Ishikawa (cell line): Measurements from ENCODE around the gene SMYD3.

ENCODE experiments used
- CEBPB ChIP-seq: IDR thresholded peaks from 2 replicates; pipeline ENCODE4 v1.6.1; 2012
- CREB1 ChIP-seq: IDR thresholded peaks from 2 replicates; pipeline ENCODE4 v1.6.1; 2012; ENCODE audit warnings: low read depth
- EGR1 ChIP-seq: IDR thresholded peaks from 2 replicates; pipeline ENCODE4 v1.6.1; 2012
- FOXM1 ChIP-seq: IDR thresholded peaks from 2 replicates; pipeline ENCODE4 v1.6.1; 2012; ENCODE audit warnings: low read depth, borderline replicate concordance
- RAD21 ChIP-seq: IDR thresholded peaks from 2 replicates; pipeline ENCODE4 v1.6.1; 2012; ENCODE audit warnings: low read depth
- TEAD4 ChIP-seq: IDR thresholded peaks from 2 replicates; pipeline ENCODE4 v1.6.1; 2012
- YY1 ChIP-seq: IDR thresholded peaks from 2 replicates; pipeline ENCODE4 v1.6.1; 2012; ENCODE audit warnings: low read depth
- TF ChIP-seq, protein P1 (sequence below): IDR thresholded peaks from 2 replicates; pipeline ENCODE4 v1.6.1; 2012
- TF ChIP-seq, protein P2 (sequence below): IDR thresholded peaks from 2 replicates; pipeline ENCODE4 v1.6.1; 2012; ENCODE audit warnings: low read depth, mild to moderate bottlenecking

DNA sequence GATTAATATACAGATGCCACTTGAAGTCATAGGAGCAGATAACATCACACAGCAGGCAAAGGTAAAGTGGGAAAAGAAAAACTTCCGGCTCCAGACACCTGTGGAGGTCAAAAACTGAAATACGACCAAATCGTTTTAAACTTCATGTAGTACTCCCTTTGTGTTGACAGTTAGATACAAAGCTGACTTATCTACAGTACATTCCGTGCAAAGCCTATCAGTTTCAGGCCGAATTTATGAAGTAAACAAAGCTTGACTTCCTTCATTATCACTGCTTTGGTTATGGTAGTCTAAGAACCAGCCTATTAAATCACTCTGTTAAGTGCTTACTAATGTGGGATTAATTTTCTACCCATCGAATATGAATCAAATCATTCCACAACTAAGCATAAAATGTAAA, 156.3 kb downstream of the SMYD3 start:
- no peak for TF ChIP-seq CEBPB
- no peak for TF ChIP-seq RAD21
- TF ChIP-seq, protein P1, sequence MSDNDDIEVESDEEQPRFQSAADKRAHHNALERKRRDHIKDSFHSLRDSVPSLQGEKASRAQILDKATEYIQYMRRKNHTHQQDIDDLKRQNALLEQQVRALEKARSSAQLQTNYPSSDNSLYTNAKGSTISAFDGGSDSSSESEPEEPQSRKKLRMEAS, result no peak
- TF ChIP-seq FOXM1, result no peak
- TF ChIP-seq TEAD4, result no peak
- TF ChIP-seq EGR1, result no peak
- TF ChIP-seq YY1, result no peak
- TF ChIP-seq, protein P2, sequence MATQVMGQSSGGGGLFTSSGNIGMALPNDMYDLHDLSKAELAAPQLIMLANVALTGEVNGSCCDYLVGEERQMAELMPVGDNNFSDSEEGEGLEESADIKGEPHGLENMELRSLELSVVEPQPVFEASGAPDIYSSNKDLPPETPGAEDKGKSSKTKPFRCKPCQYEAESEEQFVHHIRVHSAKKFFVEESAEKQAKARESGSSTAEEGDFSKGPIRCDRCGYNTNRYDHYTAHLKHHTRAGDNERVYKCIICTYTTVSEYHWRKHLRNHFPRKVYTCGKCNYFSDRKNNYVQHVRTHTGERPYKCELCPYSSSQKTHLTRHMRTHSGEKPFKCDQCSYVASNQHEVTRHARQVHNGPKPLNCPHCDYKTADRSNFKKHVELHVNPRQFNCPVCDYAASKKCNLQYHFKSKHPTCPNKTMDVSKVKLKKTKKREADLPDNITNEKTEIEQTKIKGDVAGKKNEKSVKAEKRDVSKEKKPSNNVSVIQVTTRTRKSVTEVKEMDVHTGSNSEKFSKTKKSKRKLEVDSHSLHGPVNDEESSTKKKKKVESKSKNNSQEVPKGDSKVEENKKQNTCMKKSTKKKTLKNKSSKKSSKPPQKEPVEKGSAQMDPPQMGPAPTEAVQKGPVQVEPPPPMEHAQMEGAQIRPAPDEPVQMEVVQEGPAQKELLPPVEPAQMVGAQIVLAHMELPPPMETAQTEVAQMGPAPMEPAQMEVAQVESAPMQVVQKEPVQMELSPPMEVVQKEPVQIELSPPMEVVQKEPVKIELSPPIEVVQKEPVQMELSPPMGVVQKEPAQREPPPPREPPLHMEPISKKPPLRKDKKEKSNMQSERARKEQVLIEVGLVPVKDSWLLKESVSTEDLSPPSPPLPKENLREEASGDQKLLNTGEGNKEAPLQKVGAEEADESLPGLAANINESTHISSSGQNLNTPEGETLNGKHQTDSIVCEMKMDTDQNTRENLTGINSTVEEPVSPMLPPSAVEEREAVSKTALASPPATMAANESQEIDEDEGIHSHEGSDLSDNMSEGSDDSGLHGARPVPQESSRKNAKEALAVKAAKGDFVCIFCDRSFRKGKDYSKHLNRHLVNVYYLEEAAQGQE, result no peak
- TF ChIP-seq CREB1, result no peak
